Progenitor cell of endocrine pancreas (in vitro differentiated cells): ENCODE data around the gene DCLRE1B. TPM values are rescaled to one million over a fixed set of nuclear protein-coding genes. Genes with fewer than 3 reads are reported as not detected.

ENCODE experiments used
- DNase-seq: peaks from one replicate; pipeline ENCODE4 v3.0.0; 2021; ENCODE audit warnings: low spot score; ENCODE audit not compliant: unreplicated experiment
- H3K27ac Mint-ChIP-seq: 2 replicates; pipeline ENCODE4 v1.8.0; 2021; ENCODE audit warnings: mild to moderate bottlenecking, moderate library complexity, mixed read lengths
- H3K27me3 Mint-ChIP-seq: 2 replicates; pipeline ENCODE4 v1.8.0; 2021; ENCODE audit warnings: mixed read lengths
- H3K36me3 Mint-ChIP-seq: 2 replicates; pipeline ENCODE4 v1.8.0; 2022; ENCODE audit warnings: mixed read lengths; ENCODE audit not compliant: insufficient read depth
- H3K4me1 Mint-ChIP-seq: 2 replicates; pipeline ENCODE4 v1.8.0; 2021; ENCODE audit warnings: low read depth, mixed read lengths
- H3K4me3 Mint-ChIP-seq: 2 replicates; pipeline ENCODE4 v1.8.0; 2021; ENCODE audit warnings: low read depth, mild to moderate bottlenecking, moderate library complexity, mixed read lengths
- H3K9me3 Mint-ChIP-seq: 2 replicates; pipeline ENCODE4 v1.8.0; 2021; ENCODE audit warnings: low read depth, mixed read lengths
- CTCF ChIP-seq: fragments of 200-600 bp; sonication (generic); IDR thresholded peaks from one replicate; pipeline ENCODE4 v1.5.0; 2021; ENCODE audit warnings: antibody characterized with exemption, mild to moderate bottlenecking; ENCODE audit not compliant: unreplicated experiment
- total RNA-seq: library from RNA; stranded (reverse); gene quantifications from 2 replicates; pipeline ENCODE4 v1.2.1, GENCODE V29; 2021

DCLRE1B gene
- total RNA-seq, 1 donor from 2014 or later: 10.2 TPM

- Mint-ChIP-seq H3K27ac (no peak overlapping the region), H3K4me3 (no peak overlapping the region), H3K36me3 (no peaks in the 10 kb centered on the region), H3K4me1 (no peaks in the 10 kb centered on the region), H3K27me3 (no peaks in the 10 kb centered on the region), H3K9me3 (no peaks in the 10 kb centered on the region)
- TF ChIP-seq CTCF: no peak
- no peak for DNase-seq
These were observed 46.1 kb upstream of the DCLRE1B start for GRCh38 chr1:113858982-113859381.

GRCh38 chr1:113859478-113860175, 45.5 kb upstream of the DCLRE1B start:
- H3K9me3 Mint-ChIP-seq: no peaks in the 10 kb centered on the region
- no peak overlapping the region for H3K27ac Mint-ChIP-seq
- no peaks in the 10 kb centered on the region for H3K36me3 Mint-ChIP-seq
- no peak for TF ChIP-seq CTCF
- H3K4me3 Mint-ChIP-seq: no peak overlapping the region
- H3K4me1 Mint-ChIP-seq: no peaks in the 10 kb centered on the region
- H3K27me3 Mint-ChIP-seq: no peaks in the 10 kb centered on the region
- no peak for DNase-seq

GRCh38 chr1:113860891-113861290, 44.2 kb upstream of the DCLRE1B start:
- Mint-ChIP-seq H3K27me3 (no peaks in the 10 kb centered on the region), H3K9me3 (no peaks in the 10 kb centered on the region), H3K4me1 (no peaks in the 10 kb centered on the region), H3K27ac (no peak overlapping the region), H3K4me3 (no peak overlapping the region), H3K36me3 (no peaks in the 10 kb centered on the region)
- no peak for TF ChIP-seq CTCF
- no peak for DNase-seq

- H3K4me1 Mint-ChIP-seq: no peaks in the 10 kb centered on the region
- TF ChIP-seq CTCF: no peak
- no peaks in the 10 kb centered on the region for H3K9me3 Mint-ChIP-seq
- DNase-seq: no peak
- H3K36me3 Mint-ChIP-seq: no peaks in the 10 kb centered on the region
- no peak overlapping the region for H3K4me3 Mint-ChIP-seq
- no peaks in the 10 kb centered on the region for H3K27me3 Mint-ChIP-seq
- H3K27ac Mint-ChIP-seq: no peak overlapping the region
These were observed 43.5 kb upstream of the DCLRE1B start for GRCh38 chr1:113861641-113862040.

GRCh38 chr1:113868387-113869083, 36.6 kb upstream of the DCLRE1B start:
- Mint-ChIP-seq H3K27me3 (no peaks in the 10 kb centered on the region), H3K4me3 (no peak overlapping the region), H3K27ac (no peak overlapping the region), H3K4me1 (no peaks in the 10 kb centered on the region), H3K9me3 (no peaks in the 10 kb centered on the region), H3K36me3 (no peaks in the 10 kb centered on the region)
- TF ChIP-seq CTCF: no peak
- DNase-seq: no peak
